Measurements from ENCODE around the gene HOXB1.
A peak's percentile ranks its signal among the peaks of the same experiment; 100 is the strongest.

Gene HOXB1

GRCh38 chr17:48530887-48531272, at the start of gene HOXB1:
HOXB1 (minus strand) TSS chr17:48531011; CDS start chr17:48530904, 107 bp downstream.
- no peak for DNase-seq

GRCh38 chr17:48579760-48580554, 49.1 kb upstream of the HOXB1 start:
- DNase-seq = no peak

GRCh38 chr17:48579471-48579759, 48.6 kb upstream of the HOXB1 start:
- DNase-seq = no peak

- no peak for DNase-seq
Observed at GRCh38 chr17:48578616-48579470, 48.0 kb upstream of the HOXB1 start.

GRCh38 chr17:48577946-48578615, 47.3 kb upstream of the HOXB1 start, which contains the start of gene HOXB4:
HOXB4 (minus strand) TSS chr17:48578350; CDS start chr17:48578319, 31 bp downstream.
- peak in 2 of 4 experiments; percentile 22 to 31 for DNase-seq

- no peak for DNase-seq
Observed at GRCh38 chr17:48577330-48577945, 46.6 kb upstream of the HOXB1 start.

GRCh38 chr17:48576479-48577309, 45.9 kb upstream of the HOXB1 start:
- DNase-seq = no peak

- DNase-seq = no peak
Observed at GRCh38 chr17:48575673-48576478, 45.1 kb upstream of the HOXB1 start.

- DNase-seq = no peak
Observed at GRCh38 chr17:48575066-48575582, 44.3 kb upstream of the HOXB1 start.

GRCh38 chr17:48574505-48575065, 43.8 kb upstream of the HOXB1 start:
- DNase-seq = no peak

GRCh38 chr17:48571826-48572417, 41.1 kb upstream of the HOXB1 start:
- no peak for DNase-seq

- DNase-seq = no peak
Observed at GRCh38 chr17:48571024-48571818, 40.4 kb upstream of the HOXB1 start.

GRCh38 chr17:48570325-48571023, 39.7 kb upstream of the HOXB1 start:
- DNase-seq = no peak

GRCh38 chr17:48569674-48570324, 39.0 kb upstream of the HOXB1 start:
- no peak for DNase-seq

GRCh38 chr17:48569240-48569582, 38.4 kb upstream of the HOXB1 start:
- no peak for DNase-seq

- no peak for DNase-seq
Observed at GRCh38 chr17:48568499-48569239, 37.9 kb upstream of the HOXB1 start.

- DNase-seq = no peak
Observed at GRCh38 chr17:48567646-48568354, 37.0 kb upstream of the HOXB1 start.
